ENCODE measurements around the gene NCBP2L. TPM values are rescaled to one million over a fixed set of nuclear protein-coding genes. Genes with fewer than 3 reads are reported as not detected.

The NCBP2L gene
- polyA plus RNA-seq (2012; ENCODE audit: low read depth, missing spikeins) = not detected

GRCh38 chrX:107777536-107777832 is at the start of gene NCBP2L:
Gene NCBP2L, plus strand, starts transcription at chrX:107777733. Its CDS starts 16,488 bp downstream, at chrX:107794221.
- TF ChIP-seq POLR2A (IDR thresholded peaks at IDR 0.05; ENCODE audit: low read depth, low read length) (no peak), SPI1 (IDR thresholded peaks at IDR 0.05; ENCODE audit: low read depth, low read length) (no peak), POLR2AphosphoS5 (IDR thresholded peaks at IDR 0.05; ENCODE audit: low read depth, low read length) (no peak), PAX5 (IDR thresholded peaks at IDR 0.05; ENCODE audit: insufficient read depth, low read length, severe bottlenecking) (no peak), POU2F2 (IDR thresholded peaks at IDR 0.05; ENCODE audit: low read depth, low read length) (no peak), TAF1 (IDR thresholded peaks at IDR 0.05; ENCODE audit: low read depth, low read length) (no peak)
- no peak for FAIRE-seq
- DNase-seq (ENCODE audit: insufficient read length, low spot score) = no peak

- FAIRE-seq (no peak), DNase-seq (ENCODE audit: insufficient read length, low spot score) (no peak)
- TF ChIP-seq POU2F2 (IDR thresholded peaks at IDR 0.05; ENCODE audit: low read depth, low read length) = no peak
- no peak for TF ChIP-seq SPI1 (IDR thresholded peaks at IDR 0.05; ENCODE audit: low read depth, low read length)
- no peak for TF ChIP-seq POLR2AphosphoS5 (IDR thresholded peaks at IDR 0.05; ENCODE audit: low read depth, low read length)
- no peak for TF ChIP-seq POLR2A (IDR thresholded peaks at IDR 0.05; ENCODE audit: low read depth, low read length)
- no peak for TF ChIP-seq TAF1 (IDR thresholded peaks at IDR 0.05; ENCODE audit: low read depth, low read length)
Measured at GRCh38 chrX:107728371-107729099, 49.0 kb upstream of the NCBP2L start.

GRCh38 chrX:107729558-107730297 is 47.8 kb upstream of the NCBP2L start:
- FAIRE-seq = no peak
- DNase-seq (ENCODE audit: insufficient read length, low spot score) = no peak
- TF ChIP-seq PAX5 (IDR thresholded peaks at IDR 0.05; ENCODE audit: insufficient read depth, low read length, severe bottlenecking) (no peak), POU2F2 (IDR thresholded peaks at IDR 0.05; ENCODE audit: low read depth, low read length) (no peak), SPI1 (IDR thresholded peaks at IDR 0.05; ENCODE audit: low read depth, low read length) (peak; percentile 40; the same call in 1 of the 2 replicates)

DNA sequence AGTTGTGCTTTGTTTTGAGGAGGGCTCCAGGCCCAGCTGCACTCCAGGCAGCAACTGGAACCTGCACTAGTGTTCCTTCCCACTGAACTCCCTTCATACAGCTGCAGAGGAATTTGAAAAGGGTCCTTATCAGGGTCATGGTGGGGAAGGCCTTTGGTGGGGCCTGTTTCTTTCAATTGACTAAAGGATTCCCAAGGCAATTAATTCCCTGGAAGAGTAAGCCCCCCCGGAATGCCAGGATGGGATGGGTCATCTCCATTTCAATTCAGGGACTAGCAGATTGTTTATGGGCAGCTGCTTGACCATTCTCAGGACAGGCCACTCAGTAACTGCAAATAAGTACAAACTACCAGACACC is 47.3 kb upstream of the NCBP2L start:
- no peak for FAIRE-seq
- no peak for DNase-seq (ENCODE audit: insufficient read length, low spot score)
- TF ChIP-seq POLR2A (IDR thresholded peaks at IDR 0.05; ENCODE audit: low read depth, low read length) (no peak), POLR2AphosphoS5 (IDR thresholded peaks at IDR 0.05; ENCODE audit: low read depth, low read length) (no peak), POU2F2 (IDR thresholded peaks at IDR 0.05; ENCODE audit: low read depth, low read length) (no peak), PAX5 (IDR thresholded peaks at IDR 0.05; ENCODE audit: insufficient read depth, low read length, severe bottlenecking) (no peak), SPI1 (IDR thresholded peaks at IDR 0.05; ENCODE audit: low read depth, low read length) (no peak), TAF1 (IDR thresholded peaks at IDR 0.05; ENCODE audit: low read depth, low read length) (no peak)

DNA sequence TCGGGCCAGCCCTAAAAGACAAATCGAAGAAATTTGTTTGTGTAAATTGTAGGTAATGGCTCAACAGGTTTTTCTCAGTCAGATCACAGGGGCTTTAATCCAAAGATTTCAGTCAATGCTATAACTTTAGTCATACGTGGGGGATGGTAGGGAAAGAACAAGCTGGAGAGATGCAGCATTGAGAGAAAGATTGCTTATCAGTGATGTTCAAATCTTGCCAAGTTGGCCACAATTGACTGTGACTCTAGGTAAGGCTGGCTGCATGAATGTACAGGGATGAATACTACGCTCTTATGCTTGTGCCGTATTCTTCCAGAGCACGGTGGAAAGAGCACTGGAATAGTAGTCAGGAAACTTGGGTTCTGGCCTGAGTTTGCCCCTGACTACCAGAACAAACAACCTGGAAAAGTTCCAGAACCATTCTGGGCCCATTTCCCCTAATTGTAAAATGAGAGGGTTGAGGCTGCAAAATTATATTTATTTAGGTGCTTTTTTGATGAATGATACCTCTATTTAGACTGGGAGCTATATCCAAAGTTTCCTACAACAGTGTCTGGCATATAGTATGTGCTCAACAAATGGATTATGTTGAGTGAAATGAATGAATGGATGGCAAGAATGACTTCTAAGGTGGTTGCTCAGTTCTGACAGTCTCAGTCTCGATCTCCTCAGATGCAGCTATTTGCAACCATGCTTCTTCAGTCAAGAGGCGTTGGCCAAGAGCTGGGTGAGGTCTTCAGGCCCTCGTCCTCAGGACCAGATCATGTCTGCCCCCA is 46.4 kb upstream of the NCBP2L start:
- no peak for FAIRE-seq
- no peak for DNase-seq (ENCODE audit: insufficient read length, low spot score)
- TF ChIP-seq TAF1 (IDR thresholded peaks at IDR 0.05; ENCODE audit: low read depth, low read length) (no peak), POLR2A (IDR thresholded peaks at IDR 0.05; ENCODE audit: low read depth, low read length) (no peak), SPI1 (IDR thresholded peaks at IDR 0.05; ENCODE audit: low read depth, low read length) (no peak), PAX5 (IDR thresholded peaks at IDR 0.05; ENCODE audit: insufficient read depth, low read length, severe bottlenecking) (no peak), POLR2AphosphoS5 (IDR thresholded peaks at IDR 0.05; ENCODE audit: low read depth, low read length) (no peak), POU2F2 (IDR thresholded peaks at IDR 0.05; ENCODE audit: low read depth, low read length) (no peak)

- FAIRE-seq (no peak), DNase-seq (ENCODE audit: insufficient read length, low spot score) (no peak)
Measured at GRCh38 chrX:107731831-107732502, 45.6 kb upstream of the NCBP2L start.

GRCh38 chrX:107733686-107734085 is 43.8 kb upstream of the NCBP2L start:
- TF ChIP-seq PAX5 (IDR thresholded peaks at IDR 0.05; ENCODE audit: insufficient read depth, low read length, severe bottlenecking) = no peak
- TF ChIP-seq SPI1 (IDR thresholded peaks at IDR 0.05; ENCODE audit: low read depth, low read length) = no peak
- TF ChIP-seq POU2F2 (IDR thresholded peaks at IDR 0.05; ENCODE audit: low read depth, low read length) = no peak
- TF ChIP-seq TAF1 (IDR thresholded peaks at IDR 0.05; ENCODE audit: low read depth, low read length) = no peak
- TF ChIP-seq POLR2AphosphoS5 (IDR thresholded peaks at IDR 0.05; ENCODE audit: low read depth, low read length) = no peak
- TF ChIP-seq POLR2A (IDR thresholded peaks at IDR 0.05; ENCODE audit: low read depth, low read length) = no peak
- DNase-seq (ENCODE audit: insufficient read length, low spot score) (no peak), FAIRE-seq (no peak)

More at GRCh38 chrX:107731831-107732502, 45.6 kb upstream of the NCBP2L start:
- TF ChIP-seq POU2F2 (IDR thresholded peaks at IDR 0.05; ENCODE audit: low read depth, low read length) = no peak
- no peak for TF ChIP-seq SPI1 (IDR thresholded peaks at IDR 0.05; ENCODE audit: low read depth, low read length)
- TF ChIP-seq PAX5 (IDR thresholded peaks at IDR 0.05; ENCODE audit: insufficient read depth, low read length, severe bottlenecking) = no peak
- no peak for TF ChIP-seq TAF1 (IDR thresholded peaks at IDR 0.05; ENCODE audit: low read depth, low read length)
- no peak for TF ChIP-seq POLR2A (IDR thresholded peaks at IDR 0.05; ENCODE audit: low read depth, low read length)
- no peak for TF ChIP-seq POLR2AphosphoS5 (IDR thresholded peaks at IDR 0.05; ENCODE audit: low read depth, low read length)

DNA sequence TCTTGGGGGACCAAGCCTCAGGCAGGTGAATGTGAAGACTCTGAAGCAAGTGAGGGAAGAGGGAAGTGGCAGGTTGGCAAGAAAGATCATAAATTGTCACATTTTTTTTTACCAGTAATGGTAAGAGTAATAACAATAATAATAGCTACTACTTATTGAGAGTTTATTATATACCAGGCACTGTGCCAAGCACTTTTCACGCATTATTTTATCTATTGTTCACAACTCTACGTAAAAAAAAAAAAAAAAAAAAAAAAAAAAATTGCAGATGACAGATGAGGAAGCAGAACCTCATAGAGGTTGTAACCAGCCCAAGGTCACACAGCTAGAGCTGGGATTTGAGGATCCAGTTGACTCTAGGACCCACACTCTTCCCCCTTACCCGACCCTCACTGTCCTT is 42.9 kb upstream of the NCBP2L start:
- TF ChIP-seq TAF1 (IDR thresholded peaks at IDR 0.05; ENCODE audit: low read depth, low read length) (no peak), POU2F2 (IDR thresholded peaks at IDR 0.05; ENCODE audit: low read depth, low read length) (no peak), SPI1 (IDR thresholded peaks at IDR 0.05; ENCODE audit: low read depth, low read length) (no peak), PAX5 (IDR thresholded peaks at IDR 0.05; ENCODE audit: insufficient read depth, low read length, severe bottlenecking) (no peak), POLR2AphosphoS5 (IDR thresholded peaks at IDR 0.05; ENCODE audit: low read depth, low read length) (no peak), POLR2A (IDR thresholded peaks at IDR 0.05; ENCODE audit: low read depth, low read length) (no peak)
- FAIRE-seq (no peak), DNase-seq (ENCODE audit: insufficient read length, low spot score) (no peak)
